HG03460 (cell line): Measurements from ENCODE around the gene GPR161.
A peak's percentile ranks its signal among the peaks of the same experiment; 100 is the strongest.
"Not testable (repeated sequence)": the region's sequence is repeated elsewhere in the genome, so short reads cannot be mapped to it uniquely, and the experiment has no call there.

Source experiments
- ATAC-seq: cut with Tn5 transposase; IDR thresholded peaks from one replicate; pipeline ENCODE4 v1.9.1; 2021; ENCODE audit not compliant: unreplicated experiment

The GPR161 gene, protein sequence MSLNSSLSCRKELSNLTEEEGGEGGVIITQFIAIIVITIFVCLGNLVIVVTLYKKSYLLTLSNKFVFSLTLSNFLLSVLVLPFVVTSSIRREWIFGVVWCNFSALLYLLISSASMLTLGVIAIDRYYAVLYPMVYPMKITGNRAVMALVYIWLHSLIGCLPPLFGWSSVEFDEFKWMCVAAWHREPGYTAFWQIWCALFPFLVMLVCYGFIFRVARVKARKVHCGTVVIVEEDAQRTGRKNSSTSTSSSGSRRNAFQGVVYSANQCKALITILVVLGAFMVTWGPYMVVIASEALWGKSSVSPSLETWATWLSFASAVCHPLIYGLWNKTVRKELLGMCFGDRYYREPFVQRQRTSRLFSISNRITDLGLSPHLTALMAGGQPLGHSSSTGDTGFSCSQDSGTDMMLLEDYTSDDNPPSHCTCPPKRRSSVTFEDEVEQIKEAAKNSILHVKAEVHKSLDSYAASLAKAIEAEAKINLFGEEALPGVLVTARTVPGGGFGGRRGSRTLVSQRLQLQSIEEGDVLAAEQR

DNA sequence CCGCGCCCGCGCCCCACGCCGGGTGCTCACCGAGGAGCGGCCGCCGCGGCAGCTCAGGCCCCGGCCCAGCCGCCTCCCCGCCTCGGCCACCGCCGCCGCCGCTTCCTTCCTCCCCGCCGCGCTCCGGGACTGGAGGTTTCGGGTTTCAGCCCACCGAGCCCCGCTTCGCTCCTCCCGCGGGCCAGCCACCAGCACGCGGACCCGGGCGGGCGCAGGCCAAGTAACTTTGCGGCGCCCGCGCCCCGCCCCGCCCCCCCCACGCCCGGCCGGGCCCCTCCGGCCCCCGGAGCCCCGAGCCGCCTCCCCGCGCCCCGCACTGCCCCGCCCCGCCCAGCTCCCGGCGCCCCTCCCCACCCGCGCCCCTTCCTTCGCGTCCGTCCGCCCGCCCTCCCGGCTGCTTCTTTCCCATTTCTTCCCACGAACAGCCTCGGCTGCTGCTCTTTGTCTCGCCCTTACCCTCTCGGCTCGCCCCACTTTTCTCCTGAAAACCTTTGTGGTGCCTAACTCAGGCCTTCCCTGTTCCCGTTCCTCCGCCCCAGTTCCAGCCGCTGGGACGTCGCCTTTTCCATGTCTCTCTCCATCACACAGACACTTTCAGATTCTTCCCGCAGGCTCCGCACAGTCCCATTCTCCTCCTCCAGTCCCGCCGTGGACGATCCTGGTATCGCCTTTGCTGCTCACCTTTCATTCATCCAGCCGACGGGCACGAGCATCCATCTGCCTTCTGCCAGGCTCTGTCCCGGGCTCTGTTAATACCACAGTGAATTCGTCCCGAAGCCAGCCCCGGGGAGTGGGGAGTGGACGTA, at the start of gene GPR161:
Gene GPR161 (minus strand): TSS at position 222 of the 806 bp plus-strand sequence. CDS start 32,080 bp downstream, outside the sequence.
- ATAC-seq: no peak

DNA sequence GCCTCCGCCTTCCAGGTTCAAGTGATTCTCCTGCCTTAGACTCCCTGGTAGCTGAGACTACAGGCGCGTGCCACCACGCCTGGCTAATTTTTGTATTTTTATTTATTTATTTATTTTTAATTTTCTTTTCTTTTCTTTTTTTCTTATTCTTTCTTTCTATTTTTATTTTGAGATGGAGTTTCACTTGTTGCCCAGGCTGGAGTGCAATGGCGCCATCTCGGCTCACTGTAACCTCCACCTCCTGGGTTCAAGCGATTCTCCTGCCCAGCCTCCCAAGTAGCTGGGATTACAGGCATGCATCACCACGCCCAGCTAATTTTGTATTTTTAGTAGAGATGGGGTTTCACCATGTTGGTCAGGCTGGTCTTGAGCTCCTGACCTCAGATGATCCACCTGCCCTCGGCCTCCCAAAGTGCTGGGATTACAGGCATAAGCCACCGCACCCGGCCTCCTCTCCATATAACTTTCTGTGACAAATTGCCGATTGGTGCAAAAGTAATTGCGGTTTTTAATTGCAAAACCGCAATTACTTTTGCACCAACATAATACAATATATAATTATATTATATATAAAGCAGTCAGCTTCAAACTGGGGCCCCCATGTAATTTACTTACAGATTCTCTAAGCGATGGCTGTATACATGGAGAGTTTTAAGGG, 44.5 kb upstream of the GPR161 start:
- not testable (repeated sequence) for ATAC-seq

DNA sequence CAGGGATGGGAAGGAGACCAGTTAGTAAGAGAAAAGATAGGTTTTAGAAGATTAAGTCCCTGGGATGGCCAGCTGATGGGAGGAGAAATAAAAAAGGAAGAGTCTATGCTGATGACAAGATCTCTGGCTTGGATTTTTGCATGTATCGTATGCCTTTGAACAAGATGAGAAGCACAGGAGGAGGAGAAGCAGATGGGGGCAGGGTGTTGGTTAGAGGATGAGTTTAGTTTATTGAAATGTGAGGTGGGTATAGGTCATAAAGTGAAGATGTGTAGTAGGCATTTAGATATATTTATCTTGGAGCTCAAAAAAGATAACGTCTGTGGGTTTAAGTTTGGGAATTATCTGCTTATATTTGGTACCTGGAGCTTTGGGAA, 43.4 kb upstream of the GPR161 start:
- no peak for ATAC-seq

DNA sequence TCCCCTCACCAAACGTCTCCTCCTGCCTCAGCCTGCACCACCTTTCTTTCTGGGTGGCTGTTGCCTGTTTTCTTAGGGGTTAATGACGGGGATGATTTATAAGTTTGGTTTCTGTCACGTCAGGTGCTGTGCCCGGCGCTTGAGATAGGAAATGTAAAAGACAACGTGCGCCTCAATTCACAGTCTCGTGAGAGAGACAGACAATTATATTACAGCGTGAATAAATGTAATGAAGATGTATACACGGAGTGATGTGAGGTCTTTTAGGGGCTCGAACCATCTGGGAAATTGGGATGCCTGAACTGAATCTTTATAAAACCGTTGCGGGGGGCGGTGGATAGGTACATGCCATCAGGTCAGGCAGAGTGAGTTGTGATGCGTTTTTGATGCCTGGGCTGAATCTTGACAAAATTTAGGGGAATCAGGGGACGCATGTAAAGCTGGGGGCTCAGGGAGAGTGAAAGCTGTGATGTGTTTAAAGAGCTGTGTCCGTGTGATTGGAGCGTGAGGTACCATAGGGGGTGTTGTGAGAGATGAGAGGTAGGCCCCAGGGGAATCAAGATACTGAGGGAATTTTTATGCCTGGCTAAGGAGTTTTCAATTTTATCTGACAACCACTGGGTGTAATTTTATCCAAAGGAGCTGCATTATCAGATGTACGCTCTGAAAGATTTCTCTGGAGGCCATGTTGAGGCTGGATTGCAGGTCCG, 42.9 kb upstream of the GPR161 start:
- peak; percentile 6 for ATAC-seq

DNA sequence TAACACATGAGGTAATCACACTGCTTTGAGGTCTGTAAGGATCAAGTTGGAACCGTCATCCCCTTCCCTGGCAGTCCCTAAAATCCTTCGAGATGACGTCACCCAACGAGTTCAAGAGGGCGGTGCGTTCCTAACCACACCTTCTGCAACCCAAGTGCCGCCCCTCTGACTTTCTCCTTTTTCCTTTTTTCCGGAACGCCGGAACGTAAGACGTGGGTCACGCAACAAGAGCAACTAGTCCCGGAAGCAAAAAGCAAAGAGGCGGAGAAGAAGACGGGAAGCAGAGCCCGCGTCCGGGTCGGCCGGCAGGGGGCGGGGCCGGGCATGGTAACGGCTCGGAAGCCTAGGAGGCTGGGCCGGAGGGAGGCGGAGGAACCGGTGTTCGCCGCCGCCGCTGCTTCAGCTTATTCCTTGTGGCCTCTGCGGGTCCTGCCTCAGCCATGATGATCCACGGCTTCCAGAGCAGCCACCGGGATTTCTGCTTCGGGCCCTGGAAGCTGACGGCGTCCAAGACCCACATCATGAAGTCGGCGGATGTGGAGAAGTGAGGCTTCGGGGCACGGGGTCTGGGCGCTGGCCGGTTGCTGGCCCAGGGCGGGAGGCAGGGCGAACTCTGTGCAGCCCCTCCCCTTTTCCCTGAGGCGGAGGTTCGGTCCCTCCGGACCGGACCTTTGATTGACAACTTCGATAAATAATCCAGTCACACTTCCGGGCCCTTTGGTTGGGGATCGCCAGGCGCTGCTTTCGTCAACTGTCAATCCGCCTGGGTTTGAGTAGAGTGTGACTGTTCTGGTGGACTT, 42.1 kb upstream of the GPR161 start, which contains the start of gene TIPRL:
Gene TIPRL (plus strand): TSS at position 325 of the 800 bp plus-strand sequence. CDS start 116 bp downstream, at position 441.
- peak; percentile 89 for ATAC-seq

DNA sequence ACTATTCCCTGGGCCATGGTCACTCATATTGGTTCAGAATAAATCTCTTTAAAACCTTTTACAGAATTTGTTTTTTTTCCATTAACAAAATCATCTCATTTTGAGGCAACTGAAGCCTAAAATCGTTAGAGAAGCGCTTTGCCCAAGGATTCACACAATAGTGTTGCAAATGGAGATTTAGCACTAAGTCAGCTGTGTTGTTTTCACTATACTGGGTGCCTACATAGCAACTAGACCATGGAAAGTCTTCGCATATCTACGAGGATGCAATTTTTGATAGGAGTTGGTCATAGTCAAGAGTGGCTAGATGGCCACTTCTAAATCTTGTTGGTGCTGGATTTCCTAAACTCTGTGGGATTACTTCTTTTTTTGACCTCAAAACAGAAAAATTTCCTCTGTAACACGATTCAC, 41.5 kb upstream of the GPR161 start:
- no peak for ATAC-seq

DNA sequence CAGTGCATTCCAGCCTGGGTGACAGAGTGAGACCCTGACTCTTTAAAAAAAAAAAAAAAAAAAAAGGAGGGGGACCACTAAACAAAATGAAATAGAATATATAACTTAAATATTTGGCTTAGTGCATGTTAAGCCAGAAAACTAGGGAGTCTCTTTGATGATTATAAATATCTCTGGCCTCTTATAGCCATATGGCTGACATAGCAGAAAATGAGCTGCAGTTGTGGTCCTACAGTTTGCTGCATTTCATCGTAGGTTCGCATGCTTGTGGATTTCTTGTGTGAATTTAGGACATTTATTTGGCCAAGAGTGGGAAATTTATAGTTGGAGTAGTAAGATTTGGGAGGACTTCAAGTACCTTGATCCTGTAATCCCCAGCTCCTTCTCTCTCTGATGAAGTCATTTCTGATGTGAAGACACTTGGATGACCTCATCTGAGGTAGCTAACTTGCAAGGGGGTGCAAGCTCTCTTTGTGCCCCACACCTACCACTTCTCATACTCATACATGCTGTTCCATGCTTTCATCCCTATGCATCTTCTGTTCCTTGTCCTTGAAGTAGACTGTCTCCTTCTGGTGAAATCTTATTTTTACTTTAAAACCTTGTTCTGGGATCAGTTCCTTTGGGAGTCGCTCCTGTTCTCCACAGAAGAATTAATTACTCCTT, 35.7 kb upstream of the GPR161 start:
- ATAC-seq: no peak

DNA sequence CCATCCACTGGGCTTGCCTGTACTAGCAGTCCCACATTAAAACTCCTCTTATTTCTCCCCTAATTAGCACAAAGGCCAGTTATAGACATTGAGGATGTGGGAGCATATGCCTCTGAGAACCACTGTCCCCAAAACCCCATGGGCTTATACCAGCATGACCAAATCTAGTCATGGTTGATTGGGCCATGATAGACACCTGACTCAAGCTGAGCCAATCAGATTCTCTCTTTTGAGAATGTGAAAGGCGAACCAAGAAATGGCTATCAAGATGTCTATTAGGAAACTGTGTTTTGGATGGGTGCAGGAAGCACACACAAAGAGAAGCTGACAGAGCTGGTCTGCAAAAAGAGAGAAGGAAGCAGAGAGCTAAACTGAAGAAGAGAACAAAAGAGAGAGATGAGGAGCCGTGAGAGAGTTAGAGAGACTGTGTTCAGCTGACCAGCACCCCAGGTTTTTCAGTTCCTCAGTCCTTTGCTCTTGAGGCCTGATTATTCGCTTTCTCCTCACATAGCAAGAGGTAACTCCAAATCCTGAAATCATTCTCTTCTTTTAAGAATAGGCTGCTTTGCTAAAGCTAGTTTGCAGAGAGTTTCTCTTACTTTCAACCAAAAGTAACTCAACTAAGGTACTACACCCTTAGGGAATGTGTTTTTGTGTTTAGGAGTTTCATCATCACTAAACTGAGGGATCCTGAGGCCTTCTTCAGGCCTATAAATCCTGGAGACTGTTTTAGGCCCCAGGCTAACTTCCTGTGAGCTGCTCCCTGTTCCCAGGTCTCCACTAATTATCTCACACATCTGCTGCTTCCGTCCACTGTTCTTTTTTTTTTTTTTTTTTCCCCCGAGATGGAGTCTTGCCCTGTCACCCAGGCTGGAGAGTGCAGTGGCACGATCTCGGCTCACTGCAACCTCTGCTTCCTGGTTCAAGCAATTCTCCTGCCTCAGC, 34.1 kb upstream of the GPR161 start:
- no peak for ATAC-seq

DNA sequence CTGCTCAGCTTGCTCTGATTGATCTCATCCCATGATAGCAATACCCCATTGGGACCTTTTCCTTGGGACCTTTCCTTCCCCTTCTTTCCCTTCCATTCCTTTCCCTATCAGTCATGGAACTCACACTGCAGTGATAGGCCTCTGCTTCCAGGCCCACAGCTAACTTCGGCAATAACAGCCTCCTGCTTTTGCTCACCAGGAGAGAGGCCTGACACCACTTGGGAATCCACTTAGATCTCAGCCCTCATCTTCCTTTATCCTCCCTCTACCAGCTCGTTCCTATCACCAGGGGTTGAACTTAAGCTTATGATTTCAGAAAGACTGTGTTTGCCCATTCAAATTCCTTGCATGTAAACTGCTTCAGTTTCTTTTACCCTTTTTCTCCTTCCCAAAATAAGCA, 31.1 kb upstream of the GPR161 start:
- no peak for ATAC-seq

DNA sequence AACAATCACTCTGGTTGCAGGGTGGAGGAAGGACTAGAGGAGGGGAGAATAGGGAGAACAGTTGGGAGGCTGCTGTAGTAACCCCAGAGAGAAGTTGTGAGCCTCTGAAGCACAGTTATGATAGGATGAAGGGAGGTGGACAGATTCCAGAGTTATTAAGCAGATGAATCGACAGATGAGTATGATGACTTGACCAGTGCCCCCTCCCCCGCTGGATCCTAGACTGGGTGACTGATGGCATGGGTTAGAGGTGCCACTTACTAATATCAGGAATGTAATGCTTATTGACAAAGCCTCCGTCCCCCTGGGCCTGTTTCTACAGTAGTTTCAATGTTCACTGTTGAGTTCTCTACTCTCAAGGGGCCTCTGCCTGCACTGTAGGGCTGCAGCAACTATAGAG, 28.0 kb upstream of the GPR161 start:
- no peak for ATAC-seq

DNA sequence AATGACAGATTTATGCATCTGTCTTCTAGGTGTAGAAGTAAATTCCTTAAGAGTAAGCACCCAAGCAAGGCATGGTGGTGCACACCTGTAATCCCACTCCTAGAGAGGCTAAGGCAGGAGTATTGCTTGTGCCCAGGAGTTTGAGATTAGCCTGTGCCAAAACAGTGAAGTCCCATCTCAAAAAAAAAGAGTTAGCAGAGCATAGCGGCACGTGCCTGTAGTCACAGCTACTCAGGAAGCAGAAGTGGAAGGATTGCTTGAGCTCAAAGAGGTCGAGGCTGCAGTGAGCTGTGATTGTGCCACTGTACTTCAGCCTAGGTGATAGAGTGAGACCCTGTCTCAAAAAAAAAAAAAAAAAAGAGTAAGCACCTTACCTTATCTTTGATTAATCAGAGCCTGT, 26.9 kb upstream of the GPR161 start:
- ATAC-seq: no peak

DNA sequence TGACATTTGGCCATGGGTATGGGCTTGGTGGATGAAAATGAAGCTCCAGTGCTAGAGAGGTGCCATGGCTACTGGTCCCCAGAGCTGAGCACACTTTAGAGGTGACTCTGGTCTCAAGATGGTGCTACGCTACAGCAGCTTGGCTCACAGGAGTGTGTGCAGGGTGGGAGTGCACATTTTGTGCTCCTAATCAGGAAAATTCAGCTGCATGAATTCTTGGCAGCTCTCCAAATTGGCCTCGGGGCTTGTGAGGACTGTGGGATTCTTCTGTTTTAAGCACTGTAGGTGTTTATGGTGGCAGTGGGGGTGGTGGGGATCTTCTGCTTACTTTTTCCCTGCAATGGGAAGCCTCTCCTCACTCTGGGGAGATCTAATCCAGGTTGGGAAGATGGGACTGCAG, 24.7 kb upstream of the GPR161 start:
- no peak for ATAC-seq

DNA sequence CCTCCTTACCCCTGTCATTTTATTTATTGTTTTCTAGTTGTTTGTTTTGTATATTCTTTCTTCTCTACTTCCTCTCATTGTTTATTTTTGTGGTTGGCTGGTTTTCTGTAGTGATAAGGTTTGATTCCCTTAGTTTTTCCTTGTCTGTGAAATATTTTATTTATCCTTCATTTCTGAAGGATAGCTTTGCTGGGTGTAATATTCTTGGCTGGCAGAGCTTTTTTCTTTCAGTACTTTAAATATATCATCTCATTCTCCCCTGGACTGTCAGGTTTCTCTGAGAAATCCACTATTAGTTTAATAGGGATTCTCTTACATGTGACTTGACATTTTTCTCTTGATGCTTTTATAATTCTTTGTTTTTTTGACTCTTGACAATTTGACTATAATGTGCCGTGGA, 23.2 kb upstream of the GPR161 start:
- no peak for ATAC-seq

DNA sequence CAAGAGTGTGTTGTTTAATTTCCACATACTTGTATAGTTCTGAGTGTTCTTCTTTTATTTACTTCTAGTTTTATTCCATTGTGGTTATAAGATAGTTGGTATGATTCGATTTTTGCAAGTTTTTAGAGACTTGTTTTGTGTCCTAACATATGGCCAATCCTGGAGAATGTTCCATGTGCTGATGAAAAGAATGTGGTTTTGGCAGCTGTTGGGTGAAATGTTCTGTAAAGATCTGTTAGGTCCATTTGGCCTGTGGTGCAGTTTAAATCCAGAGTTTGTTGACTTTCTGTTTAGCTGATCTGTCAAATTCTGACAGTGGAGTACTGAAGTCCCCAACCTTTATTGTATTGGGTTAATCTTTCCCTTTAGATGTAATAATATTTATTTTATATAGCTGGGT, 22.5 kb upstream of the GPR161 start:
- no peak for ATAC-seq

DNA sequence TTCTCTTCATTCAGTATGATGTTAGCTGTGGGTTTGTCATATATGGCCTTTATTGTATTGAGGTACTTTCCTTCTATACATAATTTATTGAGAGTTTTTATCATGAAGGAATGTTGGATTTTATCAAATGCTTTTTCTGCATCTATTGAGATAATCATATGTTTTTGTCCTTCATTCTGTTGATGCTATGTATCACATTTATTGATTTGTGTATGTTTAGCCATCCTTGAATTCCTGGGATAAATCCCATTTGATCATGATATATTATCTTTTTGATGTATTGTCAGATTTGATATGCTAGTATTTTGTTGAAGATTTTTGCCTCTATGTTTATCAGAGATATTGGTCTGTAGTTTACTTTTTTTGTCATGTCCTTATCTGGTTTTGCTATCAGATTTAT, 20.9 kb upstream of the GPR161 start:
- ATAC-seq: no peak

DNA sequence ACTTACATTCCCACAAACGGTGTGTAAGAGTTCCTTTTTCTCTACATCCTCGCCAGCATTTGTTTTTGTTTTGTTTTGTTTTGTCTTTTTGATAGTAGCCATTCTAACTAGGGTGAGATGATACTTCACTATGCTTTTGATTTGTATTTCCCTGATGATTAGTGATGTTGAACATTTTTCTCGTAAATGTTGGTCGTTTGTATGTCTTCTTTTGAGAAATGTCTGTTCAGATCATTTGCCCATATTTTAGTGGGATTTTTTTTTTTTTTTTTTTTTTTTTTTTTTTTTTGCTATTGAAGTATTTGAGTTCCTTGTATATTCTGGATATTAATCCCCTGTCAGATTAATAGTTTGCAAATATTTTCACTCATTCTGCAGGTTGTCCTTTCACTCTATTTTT, 19.2 kb upstream of the GPR161 start:
- no peak for ATAC-seq

DNA sequence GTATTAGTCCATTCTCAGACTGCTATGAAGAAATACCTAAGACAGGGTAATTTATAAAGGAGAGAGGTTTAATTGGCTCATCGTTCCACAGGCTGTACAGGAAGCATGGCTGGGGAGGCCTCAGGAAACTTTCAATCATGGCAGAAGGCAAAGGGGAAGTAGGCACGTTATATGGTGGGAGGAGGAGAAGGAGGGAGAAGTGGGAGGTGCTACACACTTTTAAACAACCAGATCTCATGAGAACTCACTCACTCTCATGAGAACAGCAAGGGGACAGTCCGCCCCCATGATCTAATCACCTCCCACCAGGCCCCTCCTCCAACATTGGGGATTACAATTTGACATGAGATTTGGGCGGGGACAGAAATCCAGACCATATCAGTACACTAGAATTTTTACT, 18.0 kb upstream of the GPR161 start:
- ATAC-seq: not testable (repeated sequence)

DNA sequence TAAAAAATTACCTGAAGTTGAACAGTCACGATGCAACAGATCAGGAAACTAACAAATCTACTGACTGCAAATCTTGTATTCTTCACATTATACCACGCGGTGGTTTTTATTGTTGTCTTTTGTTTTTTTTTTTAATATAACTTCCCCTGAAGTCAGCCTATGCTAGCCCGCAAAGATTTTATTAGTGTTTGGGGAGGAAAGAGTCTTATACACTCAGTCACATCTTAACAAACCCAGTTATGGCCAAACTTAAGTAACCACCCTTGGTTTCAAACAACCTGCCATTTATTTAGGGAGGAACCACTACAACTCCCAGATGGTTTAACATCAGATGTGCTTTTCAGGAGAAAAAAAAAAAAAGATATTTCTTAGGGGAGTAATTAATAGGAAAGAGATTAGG, 15.2 kb upstream of the GPR161 start:
- ATAC-seq: no peak
